OCI-LY7 (cell line): ENCODE data around the gene HIVEP2. TPM values are rescaled to one million over a fixed set of nuclear protein-coding genes. Genes with fewer than 3 reads are reported as not detected.

ENCODE experiments used
- BruUV-seq: library from RNA; stranded (reverse); fragments of 400-500 nt; replicated peaks from 2 replicates; lab custom pipeline; 2021; lab: Mats Ljungman, UMichigan
- CTCF ChIA-PET: fragments of 300-600 bp; sonication (Branson Sonifier 250); formaldehyde crosslinking; loops from one replicate; lab custom pipeline; 2022; ENCODE audit warnings: antibody characterized with exemption; ENCODE audit not compliant: unreplicated experiment; lab: Charles Lee
- POLR2A ChIA-PET: fragments of 300-600 bp; sonication (Branson Sonifier 250); formaldehyde crosslinking; loops from one replicate; lab custom pipeline; 2022; ENCODE audit warnings: antibody characterized with exemption; lab: Charles Lee
- DNase-seq: peaks from one replicate; pipeline ENCODE4 v3.0.0-alpha.2; 2015; ENCODE audit warnings: low spot score
- H2AFZ ChIP-seq: fragments of 200-600 bp; sonication (generic), shearing (Covaris generic); 2 replicates; pipeline ENCODE4 v1.6.1; 2014; ENCODE audit warnings: mild to moderate bottlenecking, antibody characterized with exemption, low read length, moderate library complexity
- H3K27ac ChIP-seq: fragments of 200-600 bp; sonication (generic); 2 replicates; pipeline ENCODE4 v1.5.1; 2014; ENCODE audit warnings: mixed run types, low read depth, mild to moderate bottlenecking, moderate library complexity, low read length, inconsistent platforms; ENCODE audit not compliant: poor library complexity, severe bottlenecking
- H3K36me3 ChIP-seq: fragments of 200-600 bp; sonication (generic); 2 replicates; pipeline ENCODE4 v1.6.1; 2014; ENCODE audit warnings: mild to moderate bottlenecking, antibody characterized with exemption, low read length, moderate library complexity, mixed read lengths; ENCODE audit not compliant: insufficient read depth
- H3K4me1 ChIP-seq: fragments of 200-600 bp; sonication (generic); 2 replicates; pipeline ENCODE4 v1.5.1; 2014; ENCODE audit warnings: mild to moderate bottlenecking, low read length; ENCODE audit not compliant: insufficient read depth, poor library complexity, severe bottlenecking
- H3K4me2 ChIP-seq: fragments of 200-600 bp; sonication (generic); 2 replicates; pipeline ENCODE4 v1.6.1; 2014; ENCODE audit warnings: mild to moderate bottlenecking, low read length
- H3K4me3 ChIP-seq: fragments of 200-600 bp; sonication (generic); 2 replicates; pipeline ENCODE4 v1.5.1; 2014; ENCODE audit warnings: mild to moderate bottlenecking, low read depth, low read length; ENCODE audit not compliant: poor library complexity, severe bottlenecking
- H3K79me2 ChIP-seq: fragments of 200-600 bp; sonication (generic); 2 replicates; pipeline ENCODE4 v1.6.1; 2016; ENCODE audit warnings: low read depth, mild to moderate bottlenecking, low read length, moderate library complexity, mixed read lengths; ENCODE audit not compliant: insufficient read depth
- H3K9me2 ChIP-seq: fragments of 200-600 bp; sonication (generic); 2 replicates; pipeline ENCODE4 v1.6.1; 2016; ENCODE audit warnings: mild to moderate bottlenecking, low read length, mixed read lengths; ENCODE audit not compliant: insufficient read depth
- H3K9me3 ChIP-seq: fragments of 200-600 bp; sonication (generic); 2 replicates; pipeline ENCODE4 v1.6.1; 2014; ENCODE audit warnings: mild to moderate bottlenecking, mixed run types, low read length, mixed read lengths
- H4K20me1 ChIP-seq: fragments of 200-600 bp; sonication (generic); 2 replicates; pipeline ENCODE4 v1.6.1; 2014; ENCODE audit warnings: mild to moderate bottlenecking, antibody characterized with exemption, low read length, moderate library complexity, mixed read lengths; ENCODE audit not compliant: insufficient read depth
- CTCF ChIP-seq: fragments of 200-600 bp; sonication (generic); conservative IDR thresholded peaks from 2 replicates; pipeline ENCODE4 v1.5.1; 2014; ENCODE audit warnings: mild to moderate bottlenecking, antibody characterized with exemption, low read length, moderate library complexity, mixed read lengths
- EZH2phosphoT487 ChIP-seq: fragments of 200-600 bp; sonication (generic); IDR thresholded peaks from 2 replicates; pipeline ENCODE4 v1.6.1; 2018; ENCODE audit warnings: low read depth, borderline replicate concordance, mild to moderate bottlenecking, mixed run types, antibody characterized with exemption, low read length, moderate library complexity, mixed read lengths
- intact Hi-C: fragments of 100-400 bp; cut with micrococcal nuclease; formaldehyde crosslinking; loops from one replicate; pipeline ENCODE4 v1.10.0; 2022; ENCODE audit not compliant: unreplicated experiment
- total RNA-seq, 2 experiments: library from RNA; depleted of rRNA in 1 of 2; stranded (reverse); fragments of >200 nt in 1 of 2; shearing (Covaris generic) in 1 of 2; gene quantifications; 2 replicates each; pipeline ENCODE4 v1.2.3, GENCODE V29; 2014 to 2022

Gene HIVEP2
- total RNA-seq, 2 experiments from 2014 or later = 18.8 to 24.6 TPM

GRCh38 chr6:142954844-142955243 is 9.9 kb upstream of the HIVEP2 start:
- Histone ChIP-seq H3K79me2 (no peaks in the 10 kb centered on the region; the same call in 1 of the 2 replicates), H4K20me1 (no peaks in the 10 kb centered on the region; the same call in 1 of the 2 replicates), H3K9me3 (no peaks in the 10 kb centered on the region), H3K27ac (no peak overlapping the region), H3K36me3 (no peaks in the 10 kb centered on the region), H3K4me1 (peaks cover 25% of the 10 kb centered on the region), H3K4me3 (no peak overlapping the region), H3K9me2 (no peaks in the 10 kb centered on the region), H3K4me2 (0 out of 2 replicates have a peak overlapping the region, but pooled peaks have one; percentile 1), H2AFZ (no peak overlapping the region)
- no peak for DNase-seq
- intact Hi-C loops = loop anchor here (5.0 kb wide), 1 partner anchor 208 kb away; no protein-coding TSS in a partner anchor
- ChIA-PET POLR2A (no interaction called here), CTCF (no interaction called here)
- TF ChIP-seq EZH2phosphoT487 (no peak), CTCF (no peak)
- BruUV-seq = no TSS peak

DNA sequence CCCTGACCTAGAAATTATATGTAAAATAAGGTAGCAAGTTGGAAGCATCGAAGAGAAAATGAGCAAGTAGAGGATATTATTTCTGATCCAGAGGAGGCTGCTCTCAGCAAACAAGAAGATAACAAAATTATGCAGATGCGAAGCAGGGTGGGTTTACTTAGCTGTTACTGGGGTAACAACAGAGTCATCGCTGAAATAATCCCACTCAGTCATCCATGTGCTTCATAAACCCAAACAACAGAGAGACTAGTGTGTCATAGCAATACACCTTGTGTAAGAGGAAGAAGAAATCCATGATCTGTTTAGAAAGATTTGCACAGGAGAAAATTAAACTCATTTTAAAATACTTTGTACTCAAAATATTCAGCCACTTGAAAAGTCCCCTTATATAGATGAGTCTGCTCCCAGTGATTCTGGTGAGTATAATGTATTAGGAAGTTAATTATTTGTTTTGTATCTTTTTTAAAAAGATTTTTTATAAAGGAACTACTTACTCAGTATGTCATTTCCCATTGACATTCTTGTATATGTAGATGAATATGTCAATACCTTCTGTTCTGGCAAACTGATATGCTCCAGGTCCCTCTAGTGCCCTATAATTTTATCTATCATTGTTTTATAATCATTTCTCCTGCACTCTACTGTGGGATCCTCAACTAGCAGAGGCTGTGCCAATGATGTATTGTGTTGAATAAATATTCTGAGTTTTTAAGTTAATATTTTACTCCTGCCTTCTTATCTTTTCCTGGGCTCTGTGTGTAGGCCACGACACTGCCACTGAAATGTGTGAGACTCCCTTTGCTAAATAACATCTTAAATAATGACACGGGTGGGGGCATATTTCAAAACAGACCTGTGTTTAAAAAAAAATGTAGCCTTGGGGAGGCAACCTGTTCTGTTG is 8.6 kb upstream of the HIVEP2 start:
- H3K9me2 ChIP-seq = no peaks in the 10 kb centered on the region
- intact Hi-C loops = loop anchor here (5.0 kb wide), 1 partner anchor 206 kb away; no protein-coding TSS in a partner anchor
- H3K36me3 ChIP-seq = no peaks in the 10 kb centered on the region
- no peak overlapping the region for H2AFZ ChIP-seq
- no peak overlapping the region for H3K4me2 ChIP-seq
- no peaks in the 10 kb centered on the region; the same call in 1 of the 2 replicates for H3K79me2 ChIP-seq
- TF ChIP-seq EZH2phosphoT487 = no peak
- 0 out of 2 replicates have a peak, but pooled peaks have one; percentile 17 for TF ChIP-seq CTCF
- no TSS peak for BruUV-seq
- ChIA-PET CTCF (no interaction called here), POLR2A (interaction anchor here (0.6 to 1.4 kb wide), 4 partner anchors 11 to 138 kb away, joined by 3 to 4 read pairs (median 4); no protein-coding TSS in a partner anchor)
- H3K4me1 ChIP-seq = peaks cover 25% of the 10 kb centered on the region
- no peaks in the 10 kb centered on the region; the same call in 1 of the 2 replicates for H4K20me1 ChIP-seq
- H3K9me3 ChIP-seq = no peaks in the 10 kb centered on the region
- DNase-seq = no peak
- no peak overlapping the region for H3K27ac ChIP-seq
- H3K4me3 ChIP-seq = no peak overlapping the region
